ENCODE data around the gene COL6A2.

GRCh38 chr21:46136739-46137349, 38.9 kb downstream of the COL6A2 start:
- TF ChIP-seq CTCF (IDR thresholded peaks at IDR 0.05 in 8 of 11, conservative IDR thresholded peaks at IDR 0.05 in 3 of 11) (no peak), POLR2AphosphoS5 (IDR thresholded peaks at IDR 0.05) (no peak)

All from spleen (tissue), 7 donors.